Measurements from ENCODE around the gene BAIAP3. TPM values are rescaled to one million over a fixed set of nuclear protein-coding genes. Genes with fewer than 3 reads are reported as not detected.

Gene BAIAP3
- total RNA-seq, 2 experiments from 2014 or later = 0.83 to 1.6 TPM

GRCh38 chr16:1314399-1315068 lies 18.9 kb upstream of the BAIAP3 start:
- no peaks in the 10 kb centered on the region for H3K27me3 Mint-ChIP-seq
- DNase-seq = no peak
- H3K4me3 Mint-ChIP-seq = no peak overlapping the region
- H3K27ac Mint-ChIP-seq = no peak overlapping the region
- ChIA-PET CTCF (no interaction called here), POLR2A (no interaction called here)
- H3K9me3 Mint-ChIP-seq = no peaks in the 10 kb centered on the region
- H3K36me3 Mint-ChIP-seq (ENCODE audit: low read depth) = peaks cover 45% of the 10 kb centered on the region
- H3K4me1 Mint-ChIP-seq = peaks cover 19% of the 10 kb centered on the region

- H3K27ac Mint-ChIP-seq = no peak overlapping the region
- H3K27me3 Mint-ChIP-seq = no peaks in the 10 kb centered on the region
- CTCF ChIA-PET = interaction anchor here (1.2 kb wide), 1 partner anchor 14 kb away, joined by 3 read pairs; no protein-coding TSS in a partner anchor
- H3K4me3 Mint-ChIP-seq = no peak overlapping the region
- peaks cover 48% of the 10 kb centered on the region for H3K36me3 Mint-ChIP-seq (ENCODE audit: low read depth)
- H3K4me1 Mint-ChIP-seq = peaks cover 19% of the 10 kb centered on the region
- DNase-seq = no peak
- no peaks in the 10 kb centered on the region for H3K9me3 Mint-ChIP-seq
- POLR2A ChIA-PET = no interaction called here
These were observed 18.1 kb upstream of the BAIAP3 start for GRCh38 chr16:1315081-1316032.

DNA sequence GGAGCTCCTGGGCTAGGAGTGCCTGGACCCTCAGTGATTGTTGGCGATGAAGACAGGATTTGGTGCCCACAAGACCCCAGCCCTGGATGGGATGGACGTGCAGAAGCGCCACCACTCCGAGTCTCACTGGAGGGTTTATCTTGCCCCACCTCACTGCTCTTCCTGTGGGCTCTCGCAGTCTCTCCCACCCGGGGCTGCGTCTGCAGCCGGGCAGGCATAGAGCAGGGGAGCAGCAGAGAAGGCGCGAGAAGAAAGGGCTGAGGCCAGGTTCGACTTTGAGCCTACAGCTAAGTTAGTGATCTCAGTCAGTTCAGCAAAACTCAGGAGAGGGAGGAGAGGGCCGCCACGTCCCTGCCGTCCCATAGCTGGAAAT lies 17.4 kb upstream of the BAIAP3 start:
- no peak overlapping the region for H3K4me3 Mint-ChIP-seq
- H3K4me1 Mint-ChIP-seq = peaks cover 17% of the 10 kb centered on the region
- ChIA-PET POLR2A (interaction anchor here (0.7 kb wide), 1 partner anchor 17 kb away, joined by 3 read pairs; no protein-coding TSS in a partner anchor), CTCF (interaction anchor here (1.2 kb wide), 2 partner anchors 14 to 15 kb away, joined by 3 read pairs; no protein-coding TSS in a partner anchor)
- H3K9me3 Mint-ChIP-seq = no peaks in the 10 kb centered on the region
- no peak overlapping the region for H3K27ac Mint-ChIP-seq
- DNase-seq = no peak
- H3K36me3 Mint-ChIP-seq (ENCODE audit: low read depth) = peaks cover 48% of the 10 kb centered on the region
- no peaks in the 10 kb centered on the region for H3K27me3 Mint-ChIP-seq

- Mint-ChIP-seq H3K36me3 (ENCODE audit: low read depth) (peaks cover 51% of the 10 kb centered on the region), H3K9me3 (no peaks in the 10 kb centered on the region), H3K4me1 (peaks cover 13% of the 10 kb centered on the region), H3K27ac (no peak overlapping the region), H3K27me3 (no peaks in the 10 kb centered on the region), H3K4me3 (no peak overlapping the region)
- CTCF ChIA-PET = interaction anchor here (0.9 to 1.2 kb wide), 2 partner anchors 13 to 446 kb away, joined by 3 to 4 read pairs; no protein-coding TSS in a partner anchor
- DNase-seq = no peak
- POLR2A ChIA-PET = no interaction called here
These were observed 15.8 kb upstream of the BAIAP3 start for GRCh38 chr16:1317479-1318267.

GRCh38 chr16:1318268-1318545 lies 15.2 kb upstream of the BAIAP3 start:
- H3K27me3 Mint-ChIP-seq = no peaks in the 10 kb centered on the region
- H3K4me1 Mint-ChIP-seq = peaks cover 8% of the 10 kb centered on the region
- H3K9me3 Mint-ChIP-seq = no peaks in the 10 kb centered on the region
- no peak overlapping the region for H3K27ac Mint-ChIP-seq
- H3K36me3 Mint-ChIP-seq (ENCODE audit: low read depth) = peaks cover 52% of the 10 kb centered on the region
- ChIA-PET CTCF (no interaction called here), POLR2A (no interaction called here)
- no peak overlapping the region for H3K4me3 Mint-ChIP-seq
- no peak for DNase-seq

GRCh38 chr16:1319041-1319440 lies 14.4 kb upstream of the BAIAP3 start:
- Mint-ChIP-seq H3K9me3 (no peaks in the 10 kb centered on the region), H3K27me3 (no peaks in the 10 kb centered on the region), H3K4me3 (no peak overlapping the region), H3K36me3 (ENCODE audit: low read depth) (peaks cover 58% of the 10 kb centered on the region), H3K4me1 (peaks cover 7% of the 10 kb centered on the region), H3K27ac (no peak overlapping the region)
- ChIA-PET POLR2A (no interaction called here), CTCF (no interaction called here)
- no peak for DNase-seq

DNA sequence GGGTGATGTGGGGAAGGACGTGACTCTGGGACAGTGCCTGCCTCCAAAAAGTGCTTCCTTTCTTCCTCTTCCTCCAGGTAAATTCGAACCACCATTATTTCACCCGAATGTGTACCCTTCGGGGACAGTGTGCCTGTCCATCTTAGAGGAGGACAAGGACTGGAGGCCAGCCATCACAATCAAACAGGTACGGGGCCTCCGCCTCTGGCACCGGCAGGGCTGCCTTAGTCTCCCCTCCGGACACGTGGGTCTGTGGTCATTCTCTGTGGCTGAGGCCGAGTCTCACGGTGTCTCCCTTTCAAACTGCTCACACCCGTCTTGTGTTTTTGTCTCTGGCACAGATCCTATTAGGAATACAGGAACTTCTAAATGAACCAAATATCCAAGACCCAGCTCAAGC lies 13.3 kb upstream of the BAIAP3 start:
- ChIA-PET CTCF (no interaction called here), POLR2A (no interaction called here)
- Mint-ChIP-seq H3K9me3 (no peaks in the 10 kb centered on the region), H3K4me3 (no peak overlapping the region), H3K36me3 (ENCODE audit: low read depth) (peaks cover 58% of the 10 kb centered on the region), H3K27me3 (no peaks in the 10 kb centered on the region), H3K4me1 (no peaks in the 10 kb centered on the region), H3K27ac (no peak overlapping the region)
- DNase-seq = no peak

GRCh38 chr16:1320658-1321240 lies 12.7 kb upstream of the BAIAP3 start:
- DNase-seq = no peak
- CTCF ChIA-PET = no interaction called here
- H3K27me3 Mint-ChIP-seq = no peaks in the 10 kb centered on the region
- H3K27ac Mint-ChIP-seq = no peak overlapping the region
- H3K9me3 Mint-ChIP-seq = no peaks in the 10 kb centered on the region
- peaks cover 56% of the 10 kb centered on the region for H3K36me3 Mint-ChIP-seq (ENCODE audit: low read depth)
- POLR2A ChIA-PET = no interaction called here
- H3K4me3 Mint-ChIP-seq = no peak overlapping the region
- H3K4me1 Mint-ChIP-seq = no peaks in the 10 kb centered on the region

- Mint-ChIP-seq H3K4me3 (no peak overlapping the region), H3K27me3 (no peaks in the 10 kb centered on the region), H3K36me3 (ENCODE audit: low read depth) (peaks cover 47% of the 10 kb centered on the region), H3K27ac (no peak overlapping the region), H3K4me1 (no peaks in the 10 kb centered on the region), H3K9me3 (no peaks in the 10 kb centered on the region)
- CTCF ChIA-PET = no interaction called here
- DNase-seq = no peak
- POLR2A ChIA-PET = no interaction called here
These were observed 11.0 kb upstream of the BAIAP3 start for GRCh38 chr16:1322407-1322806.

- Mint-ChIP-seq H3K27me3 (no peaks in the 10 kb centered on the region), H3K36me3 (ENCODE audit: low read depth) (peaks cover 36% of the 10 kb centered on the region), H3K9me3 (no peaks in the 10 kb centered on the region), H3K27ac (no peak overlapping the region), H3K4me3 (no peak overlapping the region), H3K4me1 (no peaks in the 10 kb centered on the region)
- POLR2A ChIA-PET = interaction anchor here (0.6 kb wide), 1 partner anchor 9 kb away, joined by 3 read pairs; no protein-coding TSS in a partner anchor
- no peak for DNase-seq
- CTCF ChIA-PET = interaction anchor here (0.5 kb wide), 1 partner anchor 1512 kb away, joined by 4 read pairs; no protein-coding TSS in a partner anchor
These were observed 9.9 kb upstream of the BAIAP3 start for GRCh38 chr16:1323296-1324239.

GRCh38 chr16:1324286-1324826 lies 9.1 kb upstream of the BAIAP3 start:
- ChIA-PET CTCF (no interaction called here), POLR2A (no interaction called here)
- Mint-ChIP-seq H3K27ac (no peak overlapping the region), H3K9me3 (no peaks in the 10 kb centered on the region), H3K4me1 (no peaks in the 10 kb centered on the region), H3K4me3 (no peak overlapping the region), H3K27me3 (no peaks in the 10 kb centered on the region), H3K36me3 (ENCODE audit: low read depth) (peaks cover 29% of the 10 kb centered on the region)
- no peak for DNase-seq

DNA sequence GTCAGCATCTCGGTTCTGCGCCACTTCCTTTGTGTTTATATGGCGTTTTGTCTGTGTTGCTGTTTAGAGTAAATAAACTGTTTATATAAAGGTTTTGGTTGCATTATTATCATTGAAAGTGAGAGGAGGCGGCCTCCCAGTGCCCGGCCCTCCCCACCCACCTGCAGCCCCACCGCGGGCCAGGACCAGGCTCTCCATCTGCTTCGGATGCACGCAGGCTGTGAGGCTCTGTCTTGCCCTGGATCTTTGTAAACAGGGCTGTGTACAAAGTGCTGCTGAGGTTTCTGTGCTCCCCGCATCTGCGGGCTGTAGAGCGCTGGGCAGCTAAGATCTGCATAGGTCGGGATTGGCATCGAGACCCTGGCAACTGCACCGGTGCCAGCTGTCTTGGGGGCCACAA lies 8.2 kb upstream of the BAIAP3 start:
- Mint-ChIP-seq H3K27me3 (no peaks in the 10 kb centered on the region), H3K36me3 (ENCODE audit: low read depth) (peaks cover 22% of the 10 kb centered on the region), H3K4me1 (no peaks in the 10 kb centered on the region), H3K27ac (no peak overlapping the region), H3K9me3 (no peaks in the 10 kb centered on the region), H3K4me3 (no peak overlapping the region)
- POLR2A ChIA-PET = no interaction called here
- CTCF ChIA-PET = no interaction called here
- DNase-seq = no peak

Data from activated CD4-positive, alpha-beta T cell treated with anti-CD3 and anti-CD28 coated beads, Interleukin-2, amount 10 ng/mL, durations not matched to agents 7 days and 5 days (primary cell).